GM23338 (cell line): ENCODE data around the gene ARF3. TPM values are rescaled to one million over a fixed set of nuclear protein-coding genes. Genes with fewer than 3 reads are reported as not detected.

Experiments
- ATAC-seq: fragments of 200-7000 bp; cut with Tn5 transposase; 3 replicates; pipeline ENCODE4 v1.9.1; 2020
- DNase-seq: peaks from one replicate; pipeline ENCODE4 v3.0.0-alpha.2; 2015; ENCODE audit warnings: low spot score
- H2AFZ ChIP-seq: fragments of 200-600 bp; sonication (generic); 2 replicates; pipeline ENCODE4 v1.8.0; 2016; ENCODE audit warnings: antibody characterized with exemption, mild to moderate bottlenecking, moderate library complexity
- H3F3A ChIP-seq: fragments of 200-600 bp; sonication (generic); replicated peaks from 2 replicates; pipeline ENCODE4 v1.8.0; 2017; ENCODE audit warnings: antibody characterized with exemption, mixed run types, low read depth
- H3K27ac ChIP-seq: fragments of 200-600 bp; sonication (generic); 2 replicates; pipeline ENCODE4 v1.6.1; 2016; ENCODE audit warnings: low read depth
- H3K27me3 ChIP-seq: fragments of 200-600 bp; sonication (generic); 2 replicates; pipeline ENCODE4 v1.8.0; 2016; ENCODE audit warnings: mild to moderate bottlenecking, mixed run types, moderate library complexity; ENCODE audit not compliant: insufficient read depth
- H3K36me3 ChIP-seq: fragments of 200-600 bp; sonication (generic); 2 replicates; pipeline ENCODE4 v1.8.0; 2016; ENCODE audit warnings: mild to moderate bottlenecking; ENCODE audit not compliant: insufficient read depth
- H3K4me1 ChIP-seq: fragments of 200-600 bp; sonication (generic); 2 replicates; pipeline ENCODE4 v1.8.0; 2016; ENCODE audit warnings: mild to moderate bottlenecking, moderate library complexity; ENCODE audit not compliant: insufficient read depth
- H3K4me2 ChIP-seq: fragments of 200-600 bp; sonication (generic); 2 replicates; pipeline ENCODE4 v1.7.1; 2017; ENCODE audit warnings: mixed run types
- H3K4me3 ChIP-seq: fragments of 200-600 bp; sonication (generic); 2 replicates; pipeline ENCODE4 v1.6.1; 2016; ENCODE audit warnings: mixed run types
- H3K79me2 ChIP-seq: fragments of 200-600 bp; sonication (generic); replicated peaks from 2 replicates; pipeline ENCODE4 v1.8.0; 2017; ENCODE audit warnings: mild to moderate bottlenecking; ENCODE audit not compliant: insufficient read depth
- H3K9me2 ChIP-seq: fragments of 200-600 bp; sonication (generic); 2 replicates; pipeline ENCODE4 v1.8.0; 2017; ENCODE audit not compliant: insufficient read depth
- H4K20me1 ChIP-seq: fragments of 200-600 bp; sonication (generic); replicated peaks from 2 replicates; pipeline ENCODE4 v1.8.0; 2017; ENCODE audit warnings: mild to moderate bottlenecking; ENCODE audit not compliant: insufficient read depth
- H3K27ac Mint-ChIP-seq: 2 replicates; pipeline ENCODE4 v1.8.0; 2020; ENCODE audit warnings: inconsistent platforms, mild to moderate bottlenecking, moderate library complexity, mixed read lengths
- H3K27me3 Mint-ChIP-seq: 3 replicates; pipeline ENCODE4 v1.8.0; 2022; ENCODE audit warnings: low read depth, mild to moderate bottlenecking, moderate library complexity, mixed read lengths, inconsistent platforms; ENCODE audit not compliant: insufficient read depth, poor library complexity
- H3K36me3 Mint-ChIP-seq: 3 replicates; pipeline ENCODE4 v1.8.0; 2021; ENCODE audit warnings: low read depth, mild to moderate bottlenecking, inconsistent platforms, moderate library complexity, mixed read lengths
- H3K4me1 Mint-ChIP-seq: 3 replicates; pipeline ENCODE4 v1.8.0; 2020; ENCODE audit warnings: mild to moderate bottlenecking, inconsistent platforms, mixed read lengths
- H3K4me3 Mint-ChIP-seq: 3 replicates; pipeline ENCODE4 v1.8.0; 2021; ENCODE audit warnings: moderate library complexity, mild to moderate bottlenecking, inconsistent platforms, mixed read lengths
- H3K9me3 Mint-ChIP-seq: 3 replicates; pipeline ENCODE4 v1.8.0; 2020; ENCODE audit warnings: moderate library complexity, mild to moderate bottlenecking, inconsistent platforms, mixed read lengths
- CREB1 ChIP-seq: fragments of 250-450 bp; sonication (Bioruptor Pico); IDR thresholded peaks from 2 replicates; pipeline ENCODE4 v1.5.0; 2020; ENCODE audit warnings: low read depth, mild to moderate bottlenecking, moderate library complexity
- EZH2 ChIP-seq: fragments of 200-600 bp; sonication (generic); IDR thresholded peaks from one replicate; pipeline ENCODE4 v1.8.0; 2017; ENCODE audit warnings: antibody characterized with exemption, mild to moderate bottlenecking, low read depth; ENCODE audit not compliant: unreplicated experiment
- NANOG ChIP-seq: IDR thresholded peaks from 2 replicates; pipeline ENCODE4 v1.6.1; 2016; ENCODE audit warnings: antibody characterized with exemption, borderline replicate concordance
- ZNF114 ChIP-seq: fragments of 250-450 bp; sonication (Bioruptor Pico); IDR thresholded peaks from 2 replicates; pipeline ENCODE4 v1.5.0; 2020; ENCODE audit warnings: mild to moderate bottlenecking, moderate library complexity
- ZNF331 ChIP-seq: fragments of 250-450 bp; sonication (Bioruptor Pico); IDR thresholded peaks from 2 replicates; pipeline ENCODE4 v1.5.0; 2020; ENCODE audit warnings: low read depth, mild to moderate bottlenecking, moderate library complexity
- polyA plus RNA-seq: library from polyadenylated mRNA; unstranded; fragments of >200 nt; fragmentation: Nextera tagmentation; extraction: Ambion mirVana; gene quantifications from 2 replicates; pipeline ENCODE4 v1.2.1, GENCODE V29; 2016
- total RNA-seq: library from RNA; depleted of rRNA; stranded (reverse); fragments of >200 nt; shearing (Covaris generic); gene quantifications from 2 replicates; pipeline ENCODE4 v1.2.3, GENCODE V29; 2014
- TF ChIP-seq, protein P1 (sequence below): IDR thresholded peaks from one replicate; pipeline ENCODE4 v1.6.1; 2018; ENCODE audit warnings: antibody characterized with exemption; ENCODE audit not compliant: unreplicated experiment
- TF ChIP-seq, protein P2 (sequence below): IDR thresholded peaks from 2 replicates; pipeline ENCODE4 v1.6.1; 2016; ENCODE audit warnings: antibody characterized with exemption

Gene ARF3
- total and polyA plus RNA-seq, 2 experiments from 2014 or later, result 53.9 to 125 TPM

DNA sequence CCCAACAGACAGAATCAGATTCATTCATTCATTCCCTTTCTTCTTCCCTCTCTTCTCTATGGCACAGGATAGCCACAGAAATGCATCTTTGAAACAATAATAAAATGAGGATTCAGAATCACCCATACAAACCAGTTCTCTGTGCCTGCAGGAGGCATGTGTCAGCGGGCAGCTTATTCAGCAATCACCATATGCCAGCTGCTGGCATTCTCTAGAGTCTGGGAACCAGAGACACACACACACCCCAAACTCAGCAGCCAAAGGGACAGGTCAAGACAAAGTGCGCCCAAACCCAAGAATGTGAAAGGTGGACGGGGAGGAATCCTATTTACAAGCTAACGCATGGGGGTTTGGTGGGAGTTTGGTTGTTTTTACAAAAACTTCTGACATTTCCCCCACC lies 14.1 kb downstream of the ARF3 start (continued):
- TF ChIP-seq, protein P1, sequence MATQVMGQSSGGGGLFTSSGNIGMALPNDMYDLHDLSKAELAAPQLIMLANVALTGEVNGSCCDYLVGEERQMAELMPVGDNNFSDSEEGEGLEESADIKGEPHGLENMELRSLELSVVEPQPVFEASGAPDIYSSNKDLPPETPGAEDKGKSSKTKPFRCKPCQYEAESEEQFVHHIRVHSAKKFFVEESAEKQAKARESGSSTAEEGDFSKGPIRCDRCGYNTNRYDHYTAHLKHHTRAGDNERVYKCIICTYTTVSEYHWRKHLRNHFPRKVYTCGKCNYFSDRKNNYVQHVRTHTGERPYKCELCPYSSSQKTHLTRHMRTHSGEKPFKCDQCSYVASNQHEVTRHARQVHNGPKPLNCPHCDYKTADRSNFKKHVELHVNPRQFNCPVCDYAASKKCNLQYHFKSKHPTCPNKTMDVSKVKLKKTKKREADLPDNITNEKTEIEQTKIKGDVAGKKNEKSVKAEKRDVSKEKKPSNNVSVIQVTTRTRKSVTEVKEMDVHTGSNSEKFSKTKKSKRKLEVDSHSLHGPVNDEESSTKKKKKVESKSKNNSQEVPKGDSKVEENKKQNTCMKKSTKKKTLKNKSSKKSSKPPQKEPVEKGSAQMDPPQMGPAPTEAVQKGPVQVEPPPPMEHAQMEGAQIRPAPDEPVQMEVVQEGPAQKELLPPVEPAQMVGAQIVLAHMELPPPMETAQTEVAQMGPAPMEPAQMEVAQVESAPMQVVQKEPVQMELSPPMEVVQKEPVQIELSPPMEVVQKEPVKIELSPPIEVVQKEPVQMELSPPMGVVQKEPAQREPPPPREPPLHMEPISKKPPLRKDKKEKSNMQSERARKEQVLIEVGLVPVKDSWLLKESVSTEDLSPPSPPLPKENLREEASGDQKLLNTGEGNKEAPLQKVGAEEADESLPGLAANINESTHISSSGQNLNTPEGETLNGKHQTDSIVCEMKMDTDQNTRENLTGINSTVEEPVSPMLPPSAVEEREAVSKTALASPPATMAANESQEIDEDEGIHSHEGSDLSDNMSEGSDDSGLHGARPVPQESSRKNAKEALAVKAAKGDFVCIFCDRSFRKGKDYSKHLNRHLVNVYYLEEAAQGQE, result no peak
- TF ChIP-seq ZNF331 (CRISPR knock-in tag), result no peak
- TF ChIP-seq, protein P2, sequence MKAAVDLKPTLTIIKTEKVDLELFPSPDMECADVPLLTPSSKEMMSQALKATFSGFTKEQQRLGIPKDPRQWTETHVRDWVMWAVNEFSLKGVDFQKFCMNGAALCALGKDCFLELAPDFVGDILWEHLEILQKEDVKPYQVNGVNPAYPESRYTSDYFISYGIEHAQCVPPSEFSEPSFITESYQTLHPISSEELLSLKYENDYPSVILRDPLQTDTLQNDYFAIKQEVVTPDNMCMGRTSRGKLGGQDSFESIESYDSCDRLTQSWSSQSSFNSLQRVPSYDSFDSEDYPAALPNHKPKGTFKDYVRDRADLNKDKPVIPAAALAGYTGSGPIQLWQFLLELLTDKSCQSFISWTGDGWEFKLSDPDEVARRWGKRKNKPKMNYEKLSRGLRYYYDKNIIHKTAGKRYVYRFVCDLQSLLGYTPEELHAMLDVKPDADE, result no peak
- no peak for TF ChIP-seq NANOG
- no peak for TF ChIP-seq ZNF114

DNA sequence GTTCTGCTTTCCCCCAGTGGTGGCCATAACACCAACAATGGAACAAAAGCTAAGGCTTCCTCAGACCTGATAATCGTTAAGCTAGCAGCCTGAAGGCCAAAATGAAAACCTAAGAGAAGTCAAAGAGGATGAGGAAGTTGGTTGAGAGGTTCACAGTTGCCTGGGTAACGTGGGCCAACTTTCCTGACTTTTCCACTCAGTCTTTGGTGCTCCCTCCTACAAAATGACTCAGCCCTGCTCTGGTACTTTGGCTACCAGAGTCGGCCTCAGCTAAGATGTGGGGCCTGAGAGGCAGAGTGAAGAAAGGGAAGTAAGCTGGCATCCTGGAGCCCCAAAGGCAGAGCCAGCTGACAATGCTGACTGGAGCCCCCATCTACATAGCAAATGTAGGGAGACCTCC lies 17.1 kb downstream of the ARF3 start:
- H3K9me3 Mint-ChIP-seq, result no peaks in the 10 kb centered on the region
- no peak overlapping the region for H3K27ac Mint-ChIP-seq
- H3K36me3 Mint-ChIP-seq, result peaks cover 58% of the 10 kb centered on the region
- no peak overlapping the region for H3K4me3 Mint-ChIP-seq
- Histone ChIP-seq H3K4me1 (no peaks in the 10 kb centered on the region), H2AFZ (no peak overlapping the region), H3F3A (no peaks in the 10 kb centered on the region), H3K79me2 (peaks cover 48% of the 10 kb centered on the region), H3K9me2 (no peaks in the 10 kb centered on the region), H3K27ac (no peak overlapping the region), H4K20me1 (peaks cover 65% of the 10 kb centered on the region), H3K4me2 (no peak overlapping the region), H3K27me3 (no peaks in the 10 kb centered on the region), H3K4me3 (no peak overlapping the region), H3K36me3 (peaks cover 12% of the 10 kb centered on the region)
- peaks cover 7% of the 10 kb centered on the region for H3K27me3 Mint-ChIP-seq
- TF ChIP-seq EZH2 (no peak), CREB1 (CRISPR knock-in tag) (no peak), NANOG (no peak)
- TF ChIP-seq, protein P1, result no peak
- DNase-seq, result no peak
- H3K4me1 Mint-ChIP-seq, result peaks cover 14% of the 10 kb centered on the region
- ATAC-seq, result no peak
